ENCODE data around the gene SUPT4H1. TPM values are rescaled to one million over a fixed set of nuclear protein-coding genes. Genes with fewer than 3 reads are reported as not detected.

Gene SUPT4H1
- total RNA-seq, 1 experiment from 2014 or later, result 109 TPM

- Mint-ChIP-seq H3K27ac (peak overlapping the region in 1 of 3 experiments; percentile 40; a peak in 2 of 7 replicates), H3K27me3 (ENCODE audit: low read depth) (peaks cover 5% of the 10 kb centered on the region), H3K4me1 (peaks cover 5 to 32% of the 10 kb centered on the region in 2 experiments), H3K4me3 (no peak overlapping the region), H3K36me3 (ENCODE audit: insufficient read depth in 1 of 3, low read depth in 3 of 3) (no peaks in the 10 kb centered on the region), H3K9me3 (no peaks in the 10 kb centered on the region)
- H3K9me3 ChIP-seq (ENCODE audit: control insufficient read depth, low read depth, low read length), result no peaks in the 10 kb centered on the region
- DNase-seq, result peak; percentile 50
- H3K23ac ChIP-seq (ENCODE audit: insufficient read length, low read depth, low read length), result no peak overlapping the region
- H2BK120ac ChIP-seq (ENCODE audit: low read depth, low read length, poor library complexity, severe bottlenecking), result no peak overlapping the region
- no peak overlapping the region for H4K91ac ChIP-seq (ENCODE audit: insufficient read length, low read depth, low read length)
- no CpG with 5 or more reads among the region's 9 CpGs for WGBS (ENCODE audit: extremely low coverage, insufficient read length, low lambda C conversion rate)
- no peak overlapping the region for H2AK5ac ChIP-seq (ENCODE audit: insufficient read length, low read length)
- H3K23me2 ChIP-seq (ENCODE audit: insufficient read length, low read depth, low read length, poor library complexity, severe bottlenecking), result no peaks in the 10 kb centered on the region
- no peak overlapping the region for H2AFZ ChIP-seq (ENCODE audit: low read length)
- H2BK5ac ChIP-seq (ENCODE audit: insufficient read length, low read length), result no peak overlapping the region
- H3K4me1 ChIP-seq (ENCODE audit: insufficient read depth, low read length), result no peaks in the 10 kb centered on the region
- no peak overlapping the region for H3K14ac ChIP-seq (ENCODE audit: insufficient read depth, low read length)
- H3K79me1 ChIP-seq (ENCODE audit: insufficient read depth, low read depth, low read length, poor library complexity, severe bottlenecking), result no peaks in the 10 kb centered on the region
- no peak overlapping the region for H3T11ph ChIP-seq (ENCODE audit: low read length)
- no peak overlapping the region for H2BK12ac ChIP-seq (ENCODE audit: insufficient read length, low read depth, low read length)
- no peak overlapping the region for H3K27ac ChIP-seq (ENCODE audit: insufficient read length, low read depth, low read length)
- no peak for TF ChIP-seq CTCF (conservative IDR thresholded peaks at IDR 0.05)
- H3K18ac ChIP-seq (ENCODE audit: insufficient read length, low read depth, low read length), result no peak overlapping the region
- no peaks in the 10 kb centered on the region for H3K79me2 ChIP-seq (ENCODE audit: insufficient read depth, low read length)
- no peak overlapping the region for H3K9ac ChIP-seq (ENCODE audit: extremely low read depth, insufficient read length, low read length)
- H4K5ac ChIP-seq (ENCODE audit: insufficient read length, low read depth, low read length), result no peak overlapping the region
- no peaks in the 10 kb centered on the region for H3K27me3 ChIP-seq (ENCODE audit: insufficient read depth, low read length)
- H3K4ac ChIP-seq (ENCODE audit: low read depth, low read length), result no peak overlapping the region
- no peak overlapping the region for H2BK15ac ChIP-seq (ENCODE audit: low read depth, low read length)
- no peaks in the 10 kb centered on the region for H4K20me1 ChIP-seq (ENCODE audit: control insufficient read depth, insufficient read depth, insufficient read length)
- no peak overlapping the region for H2BK20ac ChIP-seq (ENCODE audit: low read depth, low read length, poor library complexity, severe bottlenecking)
- no peak overlapping the region for H3K4me2 ChIP-seq (ENCODE audit: insufficient read depth, insufficient read length, low read length)
- no peak overlapping the region for H3K56ac ChIP-seq (ENCODE audit: insufficient read length, low read depth, low read length)
- H4K8ac ChIP-seq (replicated peaks; ENCODE audit: insufficient read length, low read depth, low read length), result no peak overlapping the region
These were observed 48.9 kb downstream of the SUPT4H1 start for GRCh38 chr17:58302919-58303585.

All from H9 (cell line).